HG03280 (cell line): Measurements from ENCODE around the gene LRP6.
"Not testable (repeated sequence)": the region's sequence is repeated elsewhere in the genome, so short reads cannot be mapped to it uniquely, and the experiment has no call there.

Experiments
- ATAC-seq: cut with Tn5 transposase; IDR thresholded peaks from one replicate; pipeline ENCODE4 v1.9.1; 2021; ENCODE audit warnings: mild to moderate bottlenecking, moderate library complexity; ENCODE audit not compliant: unreplicated experiment

Gene LRP6

GRCh38 chr12:12182703-12183365 lies 84.0 kb downstream of the LRP6 start:
- no peak for ATAC-seq

- no peak for ATAC-seq
These were observed 85.3 kb downstream of the LRP6 start for GRCh38 chr12:12181511-12181910.

GRCh38 chr12:12180575-12180974 lies 86.3 kb downstream of the LRP6 start:
- no peak for ATAC-seq

GRCh38 chr12:12180136-12180535 lies 86.7 kb downstream of the LRP6 start:
- ATAC-seq = no peak

GRCh38 chr12:12178559-12178958 lies 88.3 kb downstream of the LRP6 start:
- ATAC-seq = no peak

GRCh38 chr12:12176402-12176801 lies 90.4 kb downstream of the LRP6 start:
- ATAC-seq = no peak

- peak; percentile 63 for ATAC-seq
These were observed 94.8 kb downstream of the LRP6 start for GRCh38 chr12:12171991-12172511.

GRCh38 chr12:12167847-12168246 lies 99.0 kb downstream of the LRP6 start:
- ATAC-seq = no peak

- ATAC-seq = no peak
These were observed 100.1 kb downstream of the LRP6 start for GRCh38 chr12:12166751-12167150.

GRCh38 chr12:12159988-12160387 lies 106.9 kb downstream of the LRP6 start:
- no peak for ATAC-seq

- no peak for ATAC-seq
These were observed 108.0 kb downstream of the LRP6 start for GRCh38 chr12:12158858-12159257.

- ATAC-seq = no peak
These were observed 109.4 kb downstream of the LRP6 start for GRCh38 chr12:12157424-12157823.

- ATAC-seq = no peak
These were observed 110.0 kb downstream of the LRP6 start for GRCh38 chr12:12156828-12157227.

GRCh38 chr12:12156116-12156515 lies 110.7 kb downstream of the LRP6 start:
- no peak for ATAC-seq

GRCh38 chr12:12153596-12153995 lies 113.2 kb downstream of the LRP6 start:
- ATAC-seq = no peak

- no peak for ATAC-seq
These were observed 119.7 kb downstream of the LRP6 start for GRCh38 chr12:12147111-12147510.

GRCh38 chr12:12144531-12144930 lies 122.3 kb downstream of the LRP6 start:
- not testable (repeated sequence) for ATAC-seq

- no peak for ATAC-seq
These were observed 125.8 kb downstream of the LRP6 start for GRCh38 chr12:12141000-12141399.

GRCh38 chr12:12138203-12139154 lies 128.4 kb downstream of the LRP6 start:
- ATAC-seq = no peak

- ATAC-seq = no peak
These were observed 133.1 kb downstream of the LRP6 start for GRCh38 chr12:12133785-12134184.

GRCh38 chr12:12133259-12133658 lies 133.6 kb downstream of the LRP6 start:
- no peak for ATAC-seq

- ATAC-seq = no peak
These were observed 138.2 kb downstream of the LRP6 start for GRCh38 chr12:12128670-12129069.
